Heart left ventricle (tissue), 16 donors: ENCODE data around the gene B4GALNT4. TPM values are rescaled to one million over a fixed set of nuclear protein-coding genes. Genes with fewer than 3 reads are reported as not detected.

Source experiments
- ATAC-seq, 4 donors: fragments of 200-7000 bp; cut with Tn5 transposase; one replicate each; pipeline ENCODE4 v1.9.1; 2020 to 2022; ENCODE audit warnings: moderate library complexity in 4 of 4, mild to moderate bottlenecking in 3 of 4, moderate number of reproducible peaks in 1 of 4
- DNase-seq, 5 donors: peaks; one replicate each; pipeline ENCODE4 v3.0.0-alpha.2; 2020
- H3K27ac ChIP-seq, 12 donors: fragments of 200-600 bp; sonication (generic) in 4 of 12; one replicate each; pipeline versions ENCODE4 v1.5.0 to v1.8.0; 2016 to 2022; ENCODE audit warnings: mild to moderate bottlenecking in 2 of 12
- H3K27me3 ChIP-seq, 9 donors: fragments of 200-600 bp; sonication (generic) in 2 of 9; one replicate each; pipeline versions ENCODE4 v1.5.1 to v1.8.0; 2016 to 2022; ENCODE audit warnings: mild to moderate bottlenecking in 3 of 9
- H3K36me3 ChIP-seq, 9 donors: fragments of 200-600 bp; sonication (generic) in 2 of 9; one replicate each; pipeline versions ENCODE4 v1.5.0 to v1.8.0; 2018 to 2022; ENCODE audit warnings: mild to moderate bottlenecking in 2 of 9
- H3K4me1 ChIP-seq, 12 donors: fragments of 200-600 bp; sonication (generic) in 4 of 12; one replicate each; pipeline versions ENCODE4 v1.5.0 to v1.8.0; 2016 to 2022; ENCODE audit warnings: mild to moderate bottlenecking in 3 of 12
- H3K4me3 ChIP-seq, 12 donors: fragments of 200-600 bp; sonication (generic) in 4 of 12; one replicate each; pipeline versions ENCODE4 v1.5.0 to v1.8.0; 2017 to 2022; ENCODE audit warnings: mild to moderate bottlenecking in 9 of 12, moderate library complexity in 4 of 12
- H3K9me3 ChIP-seq, 12 donors: fragments of 200-600 bp; sonication (generic) in 4 of 12; one replicate each; pipeline versions ENCODE4 v1.5.0 to v1.8.0; 2016 to 2022; ENCODE audit warnings: mild to moderate bottlenecking in 1 of 12
- CTCF ChIP-seq, 12 donors: fragments of 200-600 bp; sonication (generic) in 4 of 12; IDR thresholded peaks; one replicate each; pipeline versions ENCODE4 v1.5.0 to v1.8.0; 2018 to 2022; ENCODE audit warnings: antibody characterized with exemption in 12 of 12, mild to moderate bottlenecking in 5 of 12
- POLR2A ChIP-seq, 2 donors: fragments of 450-650 bp; IDR thresholded peaks; one replicate each; pipeline ENCODE4 v1.6.1; 2017; ENCODE audit warnings: antibody characterized with exemption in 2 of 2, mild to moderate bottlenecking in 2 of 2, moderate library complexity in 2 of 2
- WGBS, 4 donors: extraction: QIAGEN DNeasy Blood & Tissue Kit in 2 of 4; methylation state at CpG; one replicate each; pipeline versions ENCODE4 v1.1.5 to v1.1.7; 2013 to 2018; 5-methylcytosine and 5-hydroxymethylcytosine counted together
- intact Hi-C, 10 donors: fragments of 100-400 bp; cut with DNase I; formaldehyde crosslinking; loops; one replicate each; pipeline versions ENCODE4 v1.11.1 to v1.14.2; 2022
- polyA plus RNA-seq, 2 donors: library from polyadenylated mRNA; stranded (reverse); fragments of 200-250 nt; gene quantifications; one replicate each; pipeline ENCODE4 v1.2.3, GENCODE V29; 2013
- total RNA-seq, 9 donors: library from RNA; depleted of rRNA in 2 of 9; stranded (reverse); fragments of >200 nt in 2 of 9; fragmentation: NEBNext Ultra II Directional in 3 of 9; extraction: Animal tissue kit (Norgen Biotek cat#: 25700) in 3 of 9; gene quantifications; one replicate each; pipeline versions ENCODE4 v1.1.0 to v1.2.4, GENCODE V29; 2016 to 2023
- donor health status: ischemic (EF 13 %, LVEDD 7.1; RV severe dilation, severe dysfunction).
- donor health status: healthy with polysubstance abuse.
- donor health status: DM: no; HTN: yes; CAD: no.
- donor health status: DM: no; HTN: no; CAD: no.
- donor health status: ischemic (EF 25% LVEDD 6.9; RV normal size, moderate dysfunction).
- donor health status: ischemic (EF 25% LVEDD 5.7; RV mildly dilated, moderate dysfunction).
- donor health status: healthy.
- donor health status: DM: yes; HTN: yes; CAD: no.
- donor health status: ischemic (EF 35%, LVEDD 5.7; RV mildly dilated, moderate dysfunction).
- donor health status: nonischemic (EF 11% LVEDD 7.7; RV severe dilation, severe dysfunction).
- donor health status: DM: yes; HTN: yes; CAD: no.
- donor health status: PGD.
- donor health status: ischemic (EF 29% LVEDD 5.4; RV normal size, mild dysfunction).
- donor health status: nonischemic (EF 23%, LVEDD 6.1; RV moderate dilation, normal function).

Gene B4GALNT4
- total and polyA plus RNA-seq, 11 donors = 0.28 to 1.9 (median 0.68) TPM; not detected in 2

- no peaks in the 10 kb centered on the region for H3K9me3 ChIP-seq
- no peaks in the 10 kb centered on the region for H3K4me1 ChIP-seq
- H3K27me3 ChIP-seq = peaks cover 0 to 25% (median 0%) of the 10 kb centered on the region in 9 donors
- no peak overlapping the region for H3K27ac ChIP-seq
- no peaks in the 10 kb centered on the region for H3K36me3 ChIP-seq
- 37 to 52% (median 46%) methylated on average over 11 to 25 of the region's 25 CpGs for WGBS, 4 donors
- peak in 2 of 5 donors; percentile 11 to 15 for DNase-seq
- intact Hi-C loops = loop anchor here in 1 of 10 donors (10.0 kb wide), 1 partner anchor 65 kb away; the partner anchor contains the start of gene B4GALNT4
- no peak overlapping the region for H3K4me3 ChIP-seq
- no peak for ATAC-seq
- no peak for TF ChIP-seq CTCF (IDR thresholded peaks at IDR 0.05)
- no peak for TF ChIP-seq POLR2A (IDR thresholded peaks at IDR 0.05)
These were observed 60.7 kb downstream of the B4GALNT4 start for GRCh38 chr11:429931-430456.

Other genes with a start within 250 kb of the B4GALNT4 start
- not detected for gene SCGB1C1, start 176.4 kb upstream of the B4GALNT4 start, total RNA-seq
- not detected for gene SCGB1C1, start 176.4 kb upstream of the B4GALNT4 start, polyA plus RNA-seq
- 10 to 100 TPM; 16.4 to 32.2 (median 20.9) TPM for gene BET1L, start 162.1 kb upstream of the B4GALNT4 start, total RNA-seq
- 10 to 100 TPM; 12.9 to 28.0 TPM for gene BET1L, start 162.1 kb upstream of the B4GALNT4 start, polyA plus RNA-seq
- 10 to 100 TPM; 48.7 to 94.1 (median 74.3) TPM for gene RIC8A, start 161.8 kb upstream of the B4GALNT4 start, total RNA-seq
- gene RIC8A, start 161.8 kb upstream of the B4GALNT4 start, polyA plus RNA-seq = 10 to 100 TPM; 32.7 to 99.5 TPM
- 10 to 100 TPM; 21.6 to 46.5 (median 27.8) TPM for gene SIRT3, start 133.2 kb upstream of the B4GALNT4 start, total RNA-seq
- gene SIRT3, start 133.2 kb upstream of the B4GALNT4 start, polyA plus RNA-seq = 10 to 100 TPM; 21.2 to 23.6 TPM
- 100 to 1,000 TPM in 2 of 9 donors, 10 to 100 TPM in 7; 75.1 to 110 (median 87.5) TPM for gene PSMD13, start 132.5 kb upstream of the B4GALNT4 start, total RNA-seq
- gene PSMD13, start 132.5 kb upstream of the B4GALNT4 start, polyA plus RNA-seq = 100 to 1,000 TPM; 119 to 140 TPM
- gene NLRP6, start 91.1 kb upstream of the B4GALNT4 start, total RNA-seq = under 1 TPM in 4 of 9 donors, not detected in 5; 0.09 to 0.20 (median 0.16) TPM
- gene NLRP6, start 91.1 kb upstream of the B4GALNT4 start, polyA plus RNA-seq = under 1 TPM in 1 of 2 donors, not detected in 1; 0.14 TPM
- gene PGGHG, start 80.4 kb upstream of the B4GALNT4 start, total RNA-seq = 10 to 100 TPM in 2 of 9 donors, 1 to 10 TPM in 7; 4.5 to 11.1 (median 6.2) TPM
- 10 to 100 TPM in 1 of 2 donors, 1 to 10 TPM in 1; 9.4 to 15.7 TPM for gene PGGHG, start 80.4 kb upstream of the B4GALNT4 start, polyA plus RNA-seq
- gene IFITM5, start 70.0 kb upstream of the B4GALNT4 start, total RNA-seq = not detected
- not detected for gene IFITM5, start 70.0 kb upstream of the B4GALNT4 start, polyA plus RNA-seq
- 100 to 1,000 TPM; 116 to 412 (median 149) TPM for gene IFITM2, start 61.7 kb upstream of the B4GALNT4 start, total RNA-seq
- 100 to 1,000 TPM; 270 to 501 TPM for gene IFITM2, start 61.7 kb upstream of the B4GALNT4 start, polyA plus RNA-seq
- 100 to 1,000 TPM in 6 of 9 donors, 10 to 100 TPM in 3; 61.3 to 277 (median 127) TPM for gene IFITM1, start 55.5 kb upstream of the B4GALNT4 start, total RNA-seq
- 100 to 1,000 TPM; 158 to 278 TPM for gene IFITM1, start 55.5 kb upstream of the B4GALNT4 start, polyA plus RNA-seq
- 100 to 1,000 TPM; 144 to 781 (median 214) TPM for gene IFITM3, start 48.6 kb upstream of the B4GALNT4 start, total RNA-seq
- gene IFITM3, start 48.6 kb upstream of the B4GALNT4 start, polyA plus RNA-seq = 100 to 1,000 TPM; 501 to 873 TPM
- 1 to 10 TPM in 5 of 9 donors, under 1 TPM in 4; 0.15 to 2.0 (median 1.0) TPM for gene PKP3, start 24.7 kb downstream of the B4GALNT4 start, total RNA-seq
- gene PKP3, start 24.7 kb downstream of the B4GALNT4 start, polyA plus RNA-seq = under 1 TPM; 0.17 to 0.34 TPM
- 10 to 100 TPM; 22.6 to 65.6 (median 30.4) TPM for gene SIGIRR, start 45.5 kb downstream of the B4GALNT4 start, total RNA-seq
- gene SIGIRR, start 45.5 kb downstream of the B4GALNT4 start, polyA plus RNA-seq = 100 to 1,000 TPM in 1 of 2 donors, 10 to 100 TPM in 1; 41.2 to 105 TPM
- gene ANO9, start 72.5 kb downstream of the B4GALNT4 start, total RNA-seq = 1 to 10 TPM in 2 of 9 donors, under 1 TPM in 1, not detected in 6; 0.21 to 3.1 (median 2.7) TPM
- gene ANO9, start 72.5 kb downstream of the B4GALNT4 start, polyA plus RNA-seq = under 1 TPM; 0.07 to 0.19 TPM
- gene PTDSS2, start 80.8 kb downstream of the B4GALNT4 start, total RNA-seq = 10 to 100 TPM; 20.3 to 43.0 (median 25.7) TPM
- 10 to 100 TPM; 33.1 to 36.2 TPM for gene PTDSS2, start 80.8 kb downstream of the B4GALNT4 start, polyA plus RNA-seq
- 100 to 1,000 TPM; 132 to 247 (median 158) TPM for gene RNH1, start 137.7 kb downstream of the B4GALNT4 start, total RNA-seq
- 100 to 1,000 TPM in 1 of 2 donors, 10 to 100 TPM in 1; 58.2 to 207 TPM for gene RNH1, start 137.7 kb downstream of the B4GALNT4 start, polyA plus RNA-seq
- 10 to 100 TPM; 44.0 to 65.4 (median 55.6) TPM for gene HRAS, start 166.1 kb downstream of the B4GALNT4 start, total RNA-seq
- 10 to 100 TPM; 83.3 to 99.3 TPM for gene HRAS, start 166.1 kb downstream of the B4GALNT4 start, polyA plus RNA-seq
- gene LRRC56, start 168.0 kb downstream of the B4GALNT4 start, total RNA-seq = under 1 TPM in 7 of 9 donors, not detected in 2; 0.07 to 0.35 (median 0.20) TPM
- gene LRRC56, start 168.0 kb downstream of the B4GALNT4 start, polyA plus RNA-seq = under 1 TPM; 0.19 to 0.30 TPM
- gene LMNTD2, start 191.2 kb downstream of the B4GALNT4 start, total RNA-seq = 1 to 10 TPM in 2 of 9 donors, under 1 TPM in 5, not detected in 2; 0.10 to 1.6 (median 0.36) TPM
- gene LMNTD2, start 191.2 kb downstream of the B4GALNT4 start, polyA plus RNA-seq = under 1 TPM; 0.32 to 0.53 TPM
- 10 to 100 TPM in 1 of 9 donors, 1 to 10 TPM in 8; 1.1 to 15.5 (median 3.3) TPM for gene RASSF7, start 191.5 kb downstream of the B4GALNT4 start, total RNA-seq
- 10 to 100 TPM in 1 of 2 donors, 1 to 10 TPM in 1; 5.7 to 12.5 TPM for gene RASSF7, start 191.5 kb downstream of the B4GALNT4 start, polyA plus RNA-seq
- gene PHRF1, start 207.0 kb downstream of the B4GALNT4 start, total RNA-seq = 10 to 100 TPM; 11.6 to 21.3 (median 18.3) TPM
- 10 to 100 TPM; 16.1 to 18.1 TPM for gene PHRF1, start 207.0 kb downstream of the B4GALNT4 start, polyA plus RNA-seq
- gene IRF7, start 246.5 kb downstream of the B4GALNT4 start, total RNA-seq = 10 to 100 TPM in 7 of 9 donors, 1 to 10 TPM in 2; 5.5 to 30.6 (median 14.9) TPM
- 10 to 100 TPM in 1 of 2 donors, 1 to 10 TPM in 1; 9.5 to 21.1 TPM for gene IRF7, start 246.5 kb downstream of the B4GALNT4 start, polyA plus RNA-seq